CD4-positive, alpha-beta T cell treated with Interleukin-6 at 100 ng/mL for 8 hours (primary cell): Measurements from ENCODE around the gene DNAJB1.
"Not testable (repeated sequence)": the region's sequence is repeated elsewhere in the genome, so short reads cannot be mapped to it uniquely, and the experiment has no call there.

Source experiments
- DNase-seq: peaks from one replicate; pipeline ENCODE4 v3.0.0-alpha.2; 2020; ENCODE audit warnings: mixed read lengths, low spot score

The DNAJB1 gene

DNA sequence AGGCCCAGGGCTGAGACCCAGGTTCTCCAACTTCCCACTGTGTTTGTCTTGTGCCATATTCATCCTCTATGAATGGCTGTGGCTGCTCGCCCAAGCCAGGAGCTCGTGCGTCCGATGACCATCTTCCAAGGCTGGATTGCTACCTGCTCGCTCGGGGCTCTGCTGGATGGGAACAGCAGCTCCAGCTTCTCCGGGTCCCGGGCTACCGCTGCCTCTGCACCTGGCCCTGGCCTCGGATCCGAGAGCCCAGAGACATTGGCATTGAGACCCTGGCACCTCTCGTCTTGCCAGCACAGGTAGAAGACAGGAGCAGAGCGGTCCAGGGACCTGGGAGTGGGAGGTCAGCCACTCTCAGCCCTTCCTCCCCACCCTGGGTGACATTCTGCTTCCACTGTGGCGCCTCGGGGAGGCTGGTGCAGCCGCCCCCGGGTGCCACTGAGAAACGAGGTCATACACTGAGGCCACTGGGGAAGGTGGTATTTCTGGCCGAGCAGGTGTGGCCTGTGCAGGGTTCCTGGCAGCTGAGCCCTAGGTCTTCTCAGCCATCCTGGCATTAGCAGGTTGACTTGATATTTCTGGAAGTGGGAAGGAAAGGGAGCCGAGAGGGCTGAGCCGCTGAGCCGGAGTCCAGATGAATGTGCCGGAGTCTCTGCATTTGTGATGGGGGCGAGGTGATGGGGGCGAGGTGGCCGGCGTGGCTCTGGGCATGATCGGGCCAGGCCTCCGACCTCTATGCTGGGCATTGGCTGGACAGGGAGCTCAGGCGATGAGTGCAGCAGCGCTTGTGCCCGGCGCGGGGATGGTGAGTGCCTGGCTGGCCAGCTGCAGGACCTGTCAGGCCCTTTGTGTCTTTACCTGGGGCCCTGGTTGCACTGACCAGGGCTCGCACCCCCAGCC, 35.1 kb upstream of the DNAJB1 start:
- DNase-seq, result no peak

DNA sequence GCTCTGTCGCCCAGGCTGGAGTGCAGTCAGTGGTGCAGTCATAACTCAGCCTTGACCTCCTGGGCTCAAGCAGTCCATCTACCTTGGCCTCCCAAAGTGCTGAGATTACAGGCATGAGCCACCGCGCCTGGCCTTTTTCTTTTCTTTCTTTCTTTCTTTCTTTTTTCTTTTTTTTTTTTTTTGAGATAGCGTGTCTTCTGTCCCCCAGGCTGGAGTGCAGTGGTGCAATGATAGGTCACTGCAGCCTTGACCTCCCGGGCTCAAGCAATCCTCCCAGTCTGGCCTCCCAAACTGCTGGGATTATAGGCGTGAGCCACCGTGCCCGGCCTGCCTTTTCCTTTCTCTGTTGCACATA, 33.8 kb upstream of the DNAJB1 start:
- not testable (repeated sequence) for DNase-seq

DNA sequence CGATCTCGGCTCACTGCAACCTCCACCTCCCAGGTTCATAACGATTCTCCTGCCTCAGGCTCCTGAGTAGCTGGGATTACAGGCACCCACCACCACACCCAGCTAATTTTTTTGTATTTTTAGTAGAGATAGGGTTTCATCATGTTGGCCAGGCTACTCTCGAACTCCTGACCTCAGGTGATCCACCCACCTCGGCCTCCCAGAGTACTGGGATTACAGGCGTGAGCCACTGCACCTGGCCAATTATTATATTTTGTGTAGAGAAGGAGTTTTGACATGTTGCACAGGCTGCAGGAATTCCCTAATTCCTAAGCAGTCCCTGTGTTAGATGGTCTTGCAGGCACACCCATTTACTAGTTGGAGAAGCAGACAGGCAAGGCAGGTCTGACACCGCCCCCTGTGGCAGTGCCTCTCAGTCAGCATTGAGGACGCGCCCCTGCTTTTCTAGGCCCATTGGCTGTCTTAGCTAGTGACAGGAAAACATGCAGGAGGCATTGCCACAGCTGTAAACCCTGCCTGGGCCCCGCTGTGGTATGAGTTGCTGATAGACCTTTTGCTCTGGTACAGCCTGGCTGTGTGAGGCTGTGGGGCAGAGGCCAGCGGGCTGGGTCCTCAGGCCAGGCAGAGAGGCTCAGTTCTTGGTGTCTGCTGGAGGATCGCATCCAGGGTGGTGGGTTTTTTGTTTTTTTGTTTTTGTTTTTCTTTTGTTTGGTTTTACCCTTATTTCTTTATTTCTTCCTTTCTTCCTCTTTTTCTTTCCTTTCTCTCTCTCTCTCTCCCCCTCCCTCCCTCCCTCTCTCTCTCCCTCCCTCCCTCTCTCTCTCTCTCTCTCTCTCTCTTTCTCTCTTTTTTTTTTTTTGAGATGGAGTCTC, 33.2 kb upstream of the DNAJB1 start:
- peak; percentile 85 for DNase-seq

DNA sequence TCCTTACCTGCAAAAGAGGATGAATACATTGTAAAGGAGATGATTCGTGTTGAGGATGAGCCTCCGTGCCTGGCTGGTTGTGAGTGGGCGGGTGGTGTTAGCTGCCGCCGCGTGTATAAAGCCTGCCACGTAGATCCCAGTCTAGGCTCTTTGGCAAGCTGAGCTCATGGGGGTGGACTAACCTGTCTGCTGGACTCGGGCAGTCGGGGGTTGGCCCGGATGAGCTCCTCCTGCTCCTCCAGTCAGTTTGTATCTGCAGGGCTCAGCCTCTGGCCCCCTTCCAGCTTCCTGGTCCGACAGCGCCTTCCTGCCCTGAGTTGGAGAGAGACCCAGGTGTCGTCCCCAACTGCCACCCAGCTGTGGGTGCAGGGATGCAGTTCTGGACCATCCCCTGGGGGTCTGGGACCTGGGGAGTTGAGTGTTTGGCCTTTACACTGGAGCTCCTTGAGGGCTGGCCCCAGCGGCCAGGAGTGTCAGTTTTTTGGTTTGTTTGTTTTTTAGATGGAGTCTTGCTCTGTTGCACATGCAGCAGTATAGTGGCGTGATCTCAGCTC, 32.1 kb upstream of the DNAJB1 start:
- no peak for DNase-seq

DNA sequence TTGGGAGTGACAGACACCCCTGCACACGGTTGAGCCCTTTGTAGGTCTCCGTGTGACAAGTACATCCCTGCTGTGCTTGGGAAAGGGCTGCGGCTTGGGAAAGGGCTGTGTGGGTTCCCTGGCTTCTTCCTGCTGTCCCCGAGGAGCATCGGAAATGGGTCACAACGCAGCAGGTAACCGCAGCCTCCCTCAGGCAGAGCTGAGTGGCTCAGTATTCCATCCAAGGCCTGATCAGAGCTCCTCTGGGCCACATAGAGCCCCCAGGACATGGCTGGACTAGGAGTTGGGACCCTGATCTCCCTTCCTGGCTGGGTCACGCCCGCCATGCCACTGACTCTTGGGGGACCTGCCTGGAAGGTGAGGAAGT, 27.5 kb upstream of the DNAJB1 start:
- DNase-seq, result no peak

DNA sequence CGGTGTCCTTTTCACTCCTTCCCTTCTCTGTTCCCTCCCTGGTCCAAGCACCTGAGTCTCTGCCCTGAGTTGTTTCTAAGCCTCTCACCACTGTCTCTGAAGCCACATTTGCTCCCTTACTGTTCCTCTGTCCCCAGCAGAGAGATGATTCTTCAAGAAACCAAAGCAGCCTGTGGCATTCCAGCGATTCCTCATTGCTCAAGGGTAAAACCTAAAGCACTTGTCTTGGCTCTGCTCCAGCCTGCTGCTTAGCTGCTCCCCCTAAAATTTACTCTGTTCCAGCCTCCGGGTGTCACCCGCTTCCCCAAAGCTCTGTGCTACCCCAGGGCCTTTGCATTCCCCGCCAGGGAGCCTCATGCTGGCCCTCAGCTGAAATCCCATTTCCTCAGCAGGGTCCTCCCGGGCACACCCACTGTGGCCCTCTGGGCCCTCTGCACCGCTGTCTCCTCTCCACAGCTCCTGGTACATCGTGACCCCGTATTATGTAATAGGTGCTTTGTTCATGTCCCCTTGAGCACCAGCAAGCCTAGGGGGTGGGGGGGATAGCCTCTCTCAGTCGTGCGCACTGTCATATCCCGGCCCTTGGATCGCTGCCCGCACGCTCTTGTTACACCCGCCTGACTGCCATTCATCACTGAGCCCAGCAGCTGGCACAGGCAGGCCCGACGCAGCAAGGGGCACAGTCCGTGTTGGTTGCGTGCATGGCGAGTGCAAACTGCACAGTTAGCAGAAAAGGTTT, 26.9 kb upstream of the DNAJB1 start:
- DNase-seq, result no peak

DNA sequence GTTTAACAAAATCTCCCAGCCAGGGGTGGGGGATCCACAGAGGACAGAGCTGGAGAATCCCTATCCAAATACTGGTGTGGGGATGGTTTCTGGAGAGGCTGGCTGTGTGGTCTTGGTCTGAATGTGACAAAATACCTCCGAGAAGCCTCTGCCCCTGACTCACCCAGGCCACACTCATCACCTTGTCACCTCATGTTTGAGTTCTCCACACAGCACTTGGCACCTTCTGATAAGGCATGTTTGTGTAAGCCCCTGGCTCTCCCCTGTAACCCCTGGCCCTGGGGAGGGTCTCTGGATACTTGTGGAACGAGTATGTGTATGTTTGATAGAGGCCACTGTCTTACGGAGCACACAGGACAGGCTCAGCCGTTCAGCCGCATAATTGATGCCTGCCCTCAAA, 25.9 kb upstream of the DNAJB1 start:
- DNase-seq, result no peak

DNA sequence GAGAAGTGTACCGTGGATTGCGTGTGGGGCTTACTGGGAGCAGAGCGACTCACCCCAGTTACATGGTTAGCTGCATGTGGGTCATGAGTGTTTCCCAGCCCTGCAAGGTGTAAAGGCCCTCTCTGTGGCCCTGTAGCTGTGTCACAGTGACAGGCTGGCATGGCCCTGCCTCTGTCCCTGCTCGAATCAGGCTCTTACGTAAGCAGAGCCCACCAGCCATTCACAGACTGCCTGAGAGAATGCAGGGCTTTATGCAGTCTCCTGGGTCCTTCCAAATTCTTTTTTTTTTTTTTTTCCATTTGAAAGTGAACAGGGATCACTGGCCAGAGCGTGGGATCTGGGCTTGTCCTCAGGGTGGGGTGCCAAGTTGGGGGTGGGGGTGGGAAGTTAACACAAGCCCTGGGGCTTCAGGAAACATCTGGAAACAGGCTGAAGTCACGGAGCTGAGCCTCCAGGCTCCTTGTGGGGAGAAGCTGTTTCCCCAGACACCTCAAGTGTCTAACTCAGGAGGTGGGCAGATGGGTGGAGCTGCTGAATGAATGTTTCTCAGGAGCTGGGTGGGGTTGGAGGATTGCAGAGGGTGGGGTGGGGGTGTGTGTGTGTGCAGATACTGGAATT, 24.6 kb upstream of the DNAJB1 start:
- DNase-seq, result no peak

DNA sequence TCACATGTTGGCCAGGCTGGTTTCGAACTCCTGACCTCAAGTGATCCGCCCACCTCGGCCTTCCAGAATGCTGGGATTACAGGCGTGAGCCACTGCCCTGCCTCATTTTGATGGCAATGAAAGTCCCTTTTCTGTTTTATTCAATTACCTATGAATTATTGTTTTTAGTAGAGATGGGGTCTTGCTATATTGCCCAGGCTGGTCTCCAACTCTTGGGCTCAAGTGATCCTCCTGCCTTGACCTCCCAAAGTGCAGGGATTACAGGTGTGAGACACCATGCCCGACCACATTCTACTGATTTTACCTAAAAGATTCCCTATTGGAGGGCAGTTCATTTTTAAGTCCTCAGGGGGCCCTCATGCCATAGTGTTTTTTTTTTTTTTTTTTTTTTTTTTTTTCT, 23.8 kb upstream of the DNAJB1 start:
- DNase-seq, result not testable (repeated sequence)

DNA sequence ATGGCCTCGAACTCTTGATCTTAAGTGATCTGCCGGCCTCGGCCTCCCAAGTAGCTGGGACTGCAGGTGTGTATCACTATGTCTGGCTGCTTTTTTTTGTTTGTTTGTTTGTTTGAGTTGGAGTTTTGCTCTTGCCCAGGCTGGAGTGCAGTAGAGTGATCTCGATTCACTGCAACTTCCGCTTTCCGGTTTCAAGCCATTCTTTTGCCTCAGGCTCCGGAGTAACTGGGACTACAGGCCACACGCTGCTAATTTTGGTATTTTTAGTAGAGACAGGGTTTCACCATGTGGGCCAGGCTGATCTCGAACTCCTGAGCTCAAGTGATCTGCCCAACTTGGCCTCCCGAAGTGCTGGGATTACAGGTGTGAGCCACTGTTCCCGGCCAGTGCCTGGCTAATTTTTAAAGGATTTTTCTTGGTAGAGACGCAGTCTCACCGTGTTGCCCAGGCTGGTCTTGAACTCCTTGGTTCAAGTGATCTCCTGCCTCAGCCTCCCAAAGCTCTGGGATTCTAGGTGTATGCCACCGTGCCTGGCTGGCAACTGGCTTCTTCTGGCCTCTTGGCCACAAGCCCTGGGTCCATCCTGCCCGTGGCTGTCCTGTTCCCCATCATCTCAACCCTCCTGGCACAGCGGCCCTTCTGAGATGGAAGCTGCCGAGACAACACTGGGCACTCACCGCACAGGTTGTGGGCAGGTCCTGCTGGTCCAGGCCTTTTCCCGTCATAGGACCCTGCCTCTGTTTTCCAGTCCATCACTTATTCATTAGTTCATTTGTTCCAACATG, 22.7 kb upstream of the DNAJB1 start:
- DNase-seq, result no peak

DNA sequence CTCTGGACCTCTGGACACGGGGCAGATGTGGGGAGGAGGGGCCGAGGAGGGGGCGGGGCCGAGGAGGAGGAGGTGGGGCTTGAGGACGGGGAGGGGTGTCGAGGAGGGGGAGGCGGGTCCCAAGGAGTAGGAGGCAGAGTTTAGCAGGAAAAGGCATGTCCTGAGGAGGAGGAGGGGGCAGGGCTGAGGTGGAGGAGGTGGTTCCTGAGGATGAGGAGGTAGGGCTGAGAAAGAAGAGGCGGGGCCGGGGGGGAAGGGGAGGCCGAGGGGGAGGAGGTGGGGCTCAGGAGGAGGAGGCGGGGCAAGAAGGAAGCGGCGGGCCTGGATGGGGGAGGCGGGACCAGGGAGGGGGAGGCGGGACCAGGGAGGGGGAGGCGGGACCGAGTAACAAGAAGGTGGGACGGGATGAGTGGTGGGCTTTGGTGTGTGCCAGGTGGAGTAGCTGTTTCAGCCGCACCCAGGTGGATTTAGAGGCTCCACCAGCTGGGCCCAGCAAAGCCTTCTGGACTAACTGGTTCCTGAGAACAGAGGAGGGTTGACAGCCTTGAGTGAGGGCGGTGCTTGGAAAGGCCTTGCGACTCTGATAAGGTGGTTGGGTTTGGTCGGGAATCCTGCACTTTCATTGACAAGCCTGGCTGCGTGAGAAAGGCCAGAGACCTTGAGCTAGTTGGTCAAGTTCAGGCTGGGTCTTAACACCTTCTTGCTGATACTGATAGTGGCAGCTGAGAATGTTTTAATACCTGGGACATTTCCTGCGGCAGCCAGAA, 18.9 kb upstream of the DNAJB1 start:
- DNase-seq, result peak; percentile 43

DNA sequence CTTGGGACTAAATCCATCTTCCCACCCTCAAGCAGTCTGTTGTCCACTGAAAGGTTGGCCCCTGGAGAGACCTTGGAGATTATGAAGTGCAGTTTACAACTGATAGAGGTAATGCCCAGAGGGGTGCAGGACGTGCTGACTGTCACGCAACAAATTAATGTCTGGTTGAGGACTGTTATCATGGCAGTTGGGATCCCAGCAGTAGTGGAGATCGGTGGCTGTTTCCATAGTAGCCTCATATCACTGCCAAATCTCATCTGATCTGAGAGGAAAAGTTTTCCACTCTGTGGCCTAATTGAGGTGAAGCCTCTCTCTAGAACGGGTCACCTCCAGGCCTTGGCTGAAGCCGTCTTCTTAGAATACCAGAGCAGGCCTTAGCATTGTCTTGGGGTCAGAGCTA, 15.3 kb upstream of the DNAJB1 start:
- no peak for DNase-seq

DNA sequence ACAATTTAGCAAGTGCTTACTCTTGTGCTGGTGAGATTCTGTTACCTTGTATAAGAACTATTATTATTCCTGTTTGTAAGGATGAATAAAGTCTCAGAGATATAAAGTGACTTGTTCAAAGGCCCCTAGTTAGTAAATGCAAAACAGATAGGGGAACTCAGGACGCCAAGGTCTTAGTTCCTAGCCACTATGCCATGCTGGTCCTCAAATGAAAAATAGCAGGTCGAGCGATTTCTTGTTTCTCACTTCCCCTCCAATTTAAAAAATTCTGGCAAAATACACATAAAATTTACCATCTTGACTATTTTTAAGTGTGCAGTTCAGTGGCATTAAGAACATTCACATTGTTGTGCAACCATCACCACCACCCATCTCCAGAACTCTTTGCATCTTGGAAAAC, 12.3 kb upstream of the DNAJB1 start:
- no peak for DNase-seq

DNA sequence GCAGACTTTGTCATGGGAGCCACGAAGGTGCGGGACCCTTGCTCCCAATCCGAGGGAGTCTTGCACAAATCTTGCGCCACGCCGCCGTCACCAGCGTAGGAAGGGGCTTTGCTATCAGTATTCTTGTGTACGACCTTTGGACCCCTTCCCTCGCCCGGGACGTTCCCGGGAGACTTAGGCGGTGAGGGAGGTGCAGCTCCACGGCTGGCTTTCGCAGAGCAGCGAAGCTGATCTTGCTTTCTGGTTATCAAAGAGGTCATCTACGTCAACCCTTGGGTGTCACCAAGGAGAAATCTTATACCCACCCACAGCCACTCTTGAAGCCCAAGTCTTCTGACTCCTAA, 11.8 kb upstream of the DNAJB1 start:
- DNase-seq, result no peak

DNA sequence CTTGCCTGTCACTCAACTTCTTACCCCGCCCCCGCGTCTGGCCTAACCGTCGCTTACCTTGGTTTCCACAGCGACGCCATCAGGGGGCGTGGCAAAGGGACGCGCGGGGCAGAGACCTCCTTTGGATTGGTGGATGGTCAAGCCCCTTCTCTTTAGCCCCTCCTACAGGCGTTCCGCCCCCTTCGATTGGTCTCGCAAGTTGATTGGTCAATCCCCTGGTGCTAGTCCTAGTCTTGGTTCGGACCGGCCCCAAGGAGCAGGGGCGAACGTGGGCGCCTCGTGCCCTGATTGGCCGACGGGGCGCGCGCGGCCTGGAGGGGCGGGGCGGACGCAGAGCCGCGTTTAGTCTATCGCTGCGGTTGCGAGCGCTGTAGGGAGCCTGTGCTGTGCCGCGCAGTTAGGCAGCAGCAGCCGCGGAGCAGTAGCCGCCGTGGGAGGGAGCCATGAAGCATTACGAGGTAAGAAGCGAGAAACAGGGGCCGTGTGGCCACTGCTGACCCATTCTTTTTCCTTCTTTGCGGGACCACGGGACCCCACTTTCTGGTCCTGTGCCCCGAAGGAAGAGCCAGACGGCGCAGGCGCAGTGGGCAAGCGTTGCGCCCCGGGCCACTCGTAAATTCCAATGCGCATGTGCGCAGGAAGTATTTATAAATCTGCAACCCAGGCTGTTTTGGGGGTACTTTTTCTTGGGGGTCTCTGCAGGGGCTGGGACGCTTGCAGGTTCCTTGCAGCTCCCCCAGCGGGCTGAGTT, 11.2 kb upstream of the DNAJB1 start, which contains the start of gene TECR:
Gene TECR, plus strand, starts transcription at position 341 of the 751 bp plus-strand sequence. Its CDS starts 103 bp downstream, at position 444.
- peak; percentile 100 for DNase-seq

DNA sequence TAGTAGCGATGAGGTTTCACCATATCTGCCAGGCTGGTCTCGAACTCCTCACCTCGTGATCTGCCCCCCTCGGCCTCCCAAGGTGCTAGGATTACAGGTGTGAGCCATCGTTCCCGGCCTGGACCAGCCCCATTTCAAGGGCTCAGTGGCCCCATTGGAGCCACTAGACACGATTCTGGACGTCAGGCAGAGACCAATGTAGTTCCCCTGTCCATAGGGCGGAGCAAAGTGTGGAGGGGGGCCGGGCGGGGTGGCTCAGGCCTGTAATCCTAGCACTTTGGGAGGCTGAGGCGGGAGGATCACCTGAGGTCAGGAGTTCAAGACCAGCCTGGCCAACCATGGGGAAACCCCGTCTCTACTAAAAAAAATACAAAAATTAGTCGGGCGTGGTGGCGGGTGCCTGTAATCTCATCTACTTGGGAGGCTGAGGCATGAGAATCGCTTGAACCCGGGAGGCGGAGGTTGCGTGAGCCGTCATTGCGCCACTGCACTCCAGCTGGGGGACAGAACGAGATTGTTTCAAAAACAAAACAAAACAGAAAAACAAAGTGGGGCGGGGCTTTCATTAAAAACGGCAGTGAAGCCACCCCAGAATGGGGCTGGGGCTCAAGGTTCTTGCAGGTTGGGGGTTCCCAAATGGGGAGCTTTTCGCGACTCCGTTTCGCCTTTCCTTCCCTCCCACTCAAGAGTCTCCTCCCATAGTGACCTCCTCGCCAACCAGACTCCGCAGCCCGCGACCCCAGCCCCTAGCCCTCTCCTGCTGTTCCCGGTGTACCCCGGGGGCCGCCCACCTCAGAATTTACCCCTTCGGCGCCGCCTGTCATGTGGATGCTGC, 10.4 kb upstream of the DNAJB1 start:
- DNase-seq, result no peak

DNA sequence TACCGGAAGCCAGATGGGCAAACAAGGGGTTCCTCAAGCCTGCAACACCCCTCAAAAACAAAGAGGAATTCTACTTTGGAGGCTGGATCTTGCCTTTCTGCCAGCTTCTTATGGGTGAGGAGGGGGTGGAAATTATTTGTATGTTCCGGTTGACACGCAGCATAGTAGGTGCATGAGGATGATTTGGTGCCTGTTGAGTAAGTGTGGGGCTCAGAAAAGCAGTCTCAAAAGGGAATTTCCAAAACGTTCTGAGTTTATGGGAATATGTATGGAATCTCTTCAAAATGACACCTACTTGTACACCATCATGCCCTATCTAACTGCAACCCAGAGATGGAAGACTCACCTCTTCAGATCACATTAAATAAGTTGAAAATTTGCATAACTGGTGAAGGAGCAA, 8.2 kb upstream of the DNAJB1 start:
- DNase-seq, result no peak

DNA sequence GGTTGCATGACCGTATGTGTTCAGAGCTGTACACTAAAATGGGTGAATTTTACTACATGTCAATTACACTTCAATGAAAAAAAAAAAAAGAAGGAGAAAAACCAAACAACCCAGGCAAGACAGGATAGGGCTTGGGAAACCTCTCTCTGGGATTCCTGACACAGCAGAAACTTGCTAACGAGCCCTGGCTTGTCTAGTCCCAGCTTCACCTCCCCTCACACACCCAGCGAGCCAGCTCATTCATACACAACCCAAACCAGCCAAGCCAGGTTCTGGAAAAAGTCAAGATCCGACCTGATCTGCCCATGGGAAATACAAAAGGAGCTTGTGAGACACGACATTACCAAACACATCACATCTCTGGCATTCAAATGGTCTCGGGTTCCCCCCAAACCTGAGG, 7.5 kb upstream of the DNAJB1 start:
- DNase-seq, result no peak

DNA sequence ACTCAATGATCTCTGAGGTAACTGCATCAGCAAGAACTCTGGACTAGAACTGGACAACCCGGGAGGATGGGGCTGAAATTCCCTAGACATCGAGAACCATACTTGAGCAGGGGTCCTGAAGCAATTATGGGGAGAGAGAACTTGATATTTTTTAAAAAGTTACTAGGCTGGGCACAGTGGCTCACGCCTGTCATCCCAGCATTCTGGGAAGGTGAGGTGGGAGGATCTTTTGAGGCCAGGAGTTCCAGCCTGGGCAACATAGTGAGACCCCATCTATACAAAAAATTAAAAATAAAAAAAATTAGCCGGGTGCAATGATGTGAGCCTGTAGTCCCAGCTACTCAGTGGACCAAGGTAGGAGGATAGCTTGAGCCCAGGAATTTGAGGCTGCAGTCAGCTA, 2.3 kb upstream of the DNAJB1 start:
- DNase-seq, result no peak
